OCI-LY7 (cell line): ENCODE measurements around the gene BCL10. TPM values are rescaled to one million over a fixed set of nuclear protein-coding genes. Genes with fewer than 3 reads are reported as not detected.

Experiments
- BruUV-seq: library from RNA; stranded (reverse); fragments of 400-500 nt; replicated peaks from 2 replicates; lab custom pipeline; 2021; lab: Mats Ljungman, UMichigan
- CTCF ChIA-PET: fragments of 300-600 bp; sonication (Branson Sonifier 250); formaldehyde crosslinking; loops from one replicate; lab custom pipeline; 2022; ENCODE audit warnings: antibody characterized with exemption; ENCODE audit not compliant: unreplicated experiment; lab: Charles Lee
- POLR2A ChIA-PET: fragments of 300-600 bp; sonication (Branson Sonifier 250); formaldehyde crosslinking; loops from one replicate; lab custom pipeline; 2022; ENCODE audit warnings: antibody characterized with exemption; lab: Charles Lee
- DNase-seq: peaks from one replicate; pipeline ENCODE4 v3.0.0-alpha.2; 2015; ENCODE audit warnings: low spot score
- H2AFZ ChIP-seq: fragments of 200-600 bp; sonication (generic), shearing (Covaris generic); 2 replicates; pipeline ENCODE4 v1.6.1; 2014; ENCODE audit warnings: mild to moderate bottlenecking, antibody characterized with exemption, low read length, moderate library complexity
- H3K27ac ChIP-seq: fragments of 200-600 bp; sonication (generic); 2 replicates; pipeline ENCODE4 v1.5.1; 2014; ENCODE audit warnings: mixed run types, low read depth, mild to moderate bottlenecking, moderate library complexity, low read length, inconsistent platforms; ENCODE audit not compliant: poor library complexity, severe bottlenecking
- H3K36me3 ChIP-seq: fragments of 200-600 bp; sonication (generic); 2 replicates; pipeline ENCODE4 v1.6.1; 2014; ENCODE audit warnings: mild to moderate bottlenecking, antibody characterized with exemption, low read length, moderate library complexity, mixed read lengths; ENCODE audit not compliant: insufficient read depth
- H3K4me1 ChIP-seq: fragments of 200-600 bp; sonication (generic); 2 replicates; pipeline ENCODE4 v1.5.1; 2014; ENCODE audit warnings: mild to moderate bottlenecking, low read length; ENCODE audit not compliant: insufficient read depth, poor library complexity, severe bottlenecking
- H3K4me2 ChIP-seq: fragments of 200-600 bp; sonication (generic); 2 replicates; pipeline ENCODE4 v1.6.1; 2014; ENCODE audit warnings: mild to moderate bottlenecking, low read length
- H3K4me3 ChIP-seq: fragments of 200-600 bp; sonication (generic); 2 replicates; pipeline ENCODE4 v1.5.1; 2014; ENCODE audit warnings: mild to moderate bottlenecking, low read depth, low read length; ENCODE audit not compliant: poor library complexity, severe bottlenecking
- H3K79me2 ChIP-seq: fragments of 200-600 bp; sonication (generic); 2 replicates; pipeline ENCODE4 v1.6.1; 2016; ENCODE audit warnings: low read depth, mild to moderate bottlenecking, low read length, moderate library complexity, mixed read lengths; ENCODE audit not compliant: insufficient read depth
- H3K9me2 ChIP-seq: fragments of 200-600 bp; sonication (generic); 2 replicates; pipeline ENCODE4 v1.6.1; 2016; ENCODE audit warnings: mild to moderate bottlenecking, low read length, mixed read lengths; ENCODE audit not compliant: insufficient read depth
- H3K9me3 ChIP-seq: fragments of 200-600 bp; sonication (generic); 2 replicates; pipeline ENCODE4 v1.6.1; 2014; ENCODE audit warnings: mild to moderate bottlenecking, mixed run types, low read length, mixed read lengths
- H4K20me1 ChIP-seq: fragments of 200-600 bp; sonication (generic); 2 replicates; pipeline ENCODE4 v1.6.1; 2014; ENCODE audit warnings: mild to moderate bottlenecking, antibody characterized with exemption, low read length, moderate library complexity, mixed read lengths; ENCODE audit not compliant: insufficient read depth
- EZH2phosphoT487 ChIP-seq: fragments of 200-600 bp; sonication (generic); IDR thresholded peaks from 2 replicates; pipeline ENCODE4 v1.6.1; 2018; ENCODE audit warnings: low read depth, borderline replicate concordance, mild to moderate bottlenecking, mixed run types, antibody characterized with exemption, low read length, moderate library complexity, mixed read lengths
- intact Hi-C: fragments of 100-400 bp; cut with micrococcal nuclease; formaldehyde crosslinking; loops from one replicate; pipeline ENCODE4 v1.10.0; 2022; ENCODE audit not compliant: unreplicated experiment
- total RNA-seq, 2 experiments: library from RNA; depleted of rRNA in 1 of 2; stranded (reverse); fragments of >200 nt in 1 of 2; shearing (Covaris generic) in 1 of 2; gene quantifications; 2 replicates each; pipeline ENCODE4 v1.2.3, GENCODE V29; 2014 to 2022
- TF ChIP-seq, protein P1 (sequence below): fragments of 200-600 bp; sonication (generic); conservative IDR thresholded peaks from 2 replicates; pipeline ENCODE4 v1.5.1; 2014; ENCODE audit warnings: mild to moderate bottlenecking, antibody characterized with exemption, low read length, moderate library complexity, mixed read lengths

The BCL10 gene
- total RNA-seq, 2 experiments from 2014 or later = 17.4 to 29.0 TPM

DNA sequence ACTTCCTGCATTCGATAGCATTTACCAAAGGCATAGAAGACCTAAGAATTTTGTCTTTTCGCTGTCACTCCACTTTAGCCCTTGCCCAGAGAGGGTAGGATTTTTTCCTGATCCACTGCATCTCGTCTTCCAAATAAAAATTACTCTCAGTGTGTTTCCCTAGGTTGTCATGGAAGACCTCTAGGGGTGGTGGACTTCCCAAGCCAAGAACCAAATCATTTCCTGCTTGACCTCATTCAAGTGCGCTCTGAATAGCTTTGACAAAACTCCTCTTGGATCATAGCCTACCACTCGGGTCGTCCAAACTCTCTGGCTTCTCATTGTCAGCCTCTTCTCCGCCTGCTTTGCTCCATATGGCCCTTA is 16.5 kb downstream of the BCL10 start:
- H3K36me3 ChIP-seq = peaks cover 67% of the 10 kb centered on the region
- peak overlapping the region; percentile 37; the same call in 1 of the 2 replicates for H3K4me2 ChIP-seq
- H3K27ac ChIP-seq = no peak overlapping the region
- TF ChIP-seq, protein P1, sequence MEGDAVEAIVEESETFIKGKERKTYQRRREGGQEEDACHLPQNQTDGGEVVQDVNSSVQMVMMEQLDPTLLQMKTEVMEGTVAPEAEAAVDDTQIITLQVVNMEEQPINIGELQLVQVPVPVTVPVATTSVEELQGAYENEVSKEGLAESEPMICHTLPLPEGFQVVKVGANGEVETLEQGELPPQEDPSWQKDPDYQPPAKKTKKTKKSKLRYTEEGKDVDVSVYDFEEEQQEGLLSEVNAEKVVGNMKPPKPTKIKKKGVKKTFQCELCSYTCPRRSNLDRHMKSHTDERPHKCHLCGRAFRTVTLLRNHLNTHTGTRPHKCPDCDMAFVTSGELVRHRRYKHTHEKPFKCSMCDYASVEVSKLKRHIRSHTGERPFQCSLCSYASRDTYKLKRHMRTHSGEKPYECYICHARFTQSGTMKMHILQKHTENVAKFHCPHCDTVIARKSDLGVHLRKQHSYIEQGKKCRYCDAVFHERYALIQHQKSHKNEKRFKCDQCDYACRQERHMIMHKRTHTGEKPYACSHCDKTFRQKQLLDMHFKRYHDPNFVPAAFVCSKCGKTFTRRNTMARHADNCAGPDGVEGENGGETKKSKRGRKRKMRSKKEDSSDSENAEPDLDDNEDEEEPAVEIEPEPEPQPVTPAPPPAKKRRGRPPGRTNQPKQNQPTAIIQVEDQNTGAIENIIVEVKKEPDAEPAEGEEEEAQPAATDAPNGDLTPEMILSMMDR = peak; percentile 50; the same call in 1 of the 2 replicates
- TF ChIP-seq EZH2phosphoT487 = no peak
- peak overlapping the region; percentile 70; the same call in 1 of the 2 replicates for H2AFZ ChIP-seq
- H3K9me2 ChIP-seq = no peaks in the 10 kb centered on the region
- H3K79me2 ChIP-seq = peaks cover 27% of the 10 kb centered on the region
- H3K4me1 ChIP-seq = peaks cover 19% of the 10 kb centered on the region
- BruUV-seq = no TSS peak
- no peak for DNase-seq
- H4K20me1 ChIP-seq = peaks cover 21% of the 10 kb centered on the region; the same call in 1 of the 2 replicates
- H3K4me3 ChIP-seq = no peak overlapping the region
- H3K9me3 ChIP-seq = peaks cover 6% of the 10 kb centered on the region; the same call in 1 of the 2 replicates
- intact Hi-C loops = loop anchor here (2.0 to 5.0 kb wide), 3 partner anchors 15 to 315 kb away; partner anchors contain the start of gene MCOLN2
- POLR2A ChIA-PET = interaction anchor here (0.9 to 2.9 kb wide), 10 partner anchors 8 to 1499 kb away, joined by 3 to 34 read pairs (median 4); partner anchors contain the start of genes BCL10 and PRKACB
- CTCF ChIA-PET = interaction anchor here (0.6 to 2.1 kb wide), 9 partner anchors 8 to 33 kb away, joined by 3 to 9 read pairs (median 4); partner anchors contain the start of gene BCL10

DNA sequence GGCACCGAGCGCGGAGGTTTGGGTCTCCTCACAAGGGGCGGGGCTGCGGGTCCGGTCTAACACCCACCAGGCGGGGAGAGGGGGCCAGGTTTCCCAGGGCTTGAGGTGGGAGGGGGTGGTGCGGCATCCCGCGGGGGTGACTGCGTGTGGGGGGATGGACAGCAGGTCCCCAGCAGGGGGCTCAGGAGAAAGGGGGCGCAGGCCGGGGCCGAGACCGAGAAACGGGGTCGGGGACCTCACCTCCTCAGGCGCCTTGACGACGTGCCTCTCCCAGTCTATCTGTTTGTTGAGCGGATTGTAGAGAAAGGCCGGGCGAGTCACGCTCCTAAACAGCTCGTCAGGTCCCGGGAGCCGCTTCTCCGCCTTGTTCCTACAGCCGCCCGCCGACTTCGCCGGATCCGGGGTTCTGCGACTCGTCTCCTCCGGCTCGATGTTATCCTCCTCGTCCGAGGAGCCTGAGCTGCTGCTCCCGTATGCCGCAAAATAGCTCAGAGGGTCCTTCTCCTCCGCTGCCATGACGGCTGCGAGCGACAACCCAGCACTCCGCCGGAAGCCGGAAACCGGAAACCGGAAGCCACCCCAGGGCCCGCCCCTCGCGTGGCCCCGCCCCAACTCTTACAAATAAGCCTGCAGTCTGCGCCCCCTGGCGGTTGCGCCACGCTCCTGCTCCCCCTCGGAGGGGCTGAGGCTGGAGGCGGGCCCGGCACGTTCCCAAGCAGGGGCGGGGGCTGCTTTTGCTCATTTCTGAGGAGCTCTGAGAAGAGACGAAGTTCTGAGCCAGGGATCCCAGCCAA is 17.1 kb downstream of the BCL10 start, which contains the start of gene C1orf52:
Gene C1orf52 (minus strand): TSS at position 545 of the 794 bp plus-strand sequence. CDS start 29 bp downstream, at position 516.
- peak within 1 kb of the TSS; percentile 47 for H3K27ac ChIP-seq
- POLR2A ChIA-PET = interaction anchor here (0.6 to 2.9 kb wide), 17 partner anchors 9 to 1562 kb away, joined by 3 to 34 read pairs (median 4); partner anchors contain the start of genes BCL10 and PRKACB
- peak within 1 kb of the TSS; percentile 83 for H3K4me2 ChIP-seq
- H3K79me2 ChIP-seq = peaks cover 27% of the 10 kb centered on the region
- peak; percentile 95 for DNase-seq
- peak within 1 kb of the TSS; percentile 98 for H3K4me3 ChIP-seq
- peaks cover 19% of the 10 kb centered on the region for H3K4me1 ChIP-seq
- H3K36me3 ChIP-seq = peaks cover 68% of the 10 kb centered on the region
- peaks cover 6% of the 10 kb centered on the region; the same call in 1 of the 2 replicates for H3K9me3 ChIP-seq
- CTCF ChIA-PET = interaction anchor here (0.6 to 2.1 kb wide), 11 partner anchors 9 to 403 kb away, joined by 3 to 16 read pairs (median 4); partner anchors contain the start of gene BCL10
- H4K20me1 ChIP-seq = peaks cover 21% of the 10 kb centered on the region; the same call in 1 of the 2 replicates
- intact Hi-C loops = loop anchor here (2.0 to 5.0 kb wide), 3 partner anchors 15 to 315 kb away; partner anchors contain the start of gene MCOLN2
- TF ChIP-seq, protein P1 = peak; percentile 90
- no peak for TF ChIP-seq EZH2phosphoT487
- BruUV-seq = no TSS peak
- H2AFZ ChIP-seq = peak within 1 kb of the TSS; percentile 70; the same call in 1 of the 2 replicates
- no peaks in the 10 kb centered on the region for H3K9me2 ChIP-seq
